ENCODE data around the gene OR5K2. TPM values are rescaled to one million over a fixed set of nuclear protein-coding genes. Genes with fewer than 3 reads are reported as not detected.

Gene OR5K2
- total RNA-seq, 4 donors from 2014 or later = not detected

GRCh38 chr3:98514948-98515347, 17.5 kb downstream of the OR5K2 start:
- in situ Hi-C loops (cut with MboI; ENCODE audit: low sequenced_read_pairs in 4 of 4) (loop anchor here in 1 of 4 donors (10.0 kb wide), 1 partner anchor 70 kb away; no protein-coding TSS in a partner anchor), intact Hi-C loops (cut with DNase I; ENCODE audit: low total_unique reads) (no loop called here)
- H3K27ac ChIP-seq = no peak overlapping the region
- no peak overlapping the region for H3K4me3 ChIP-seq
- no peaks in the 10 kb centered on the region for H3K27me3 ChIP-seq
- TF ChIP-seq CTCF (IDR thresholded peaks at IDR 0.05 in 4 of 5, conservative IDR thresholded peaks at IDR 0.05 in 1 of 5) (no peak), POLR2A (IDR thresholded peaks at IDR 0.05) (no peak)
- ATAC-seq = no peak
- H3K36me3 ChIP-seq = peaks cover 0 to 43% of the 10 kb centered on the region in 2 donors
- no peak for DNase-seq
- no peaks in the 10 kb centered on the region for H3K9me3 ChIP-seq
- H3K4me1 ChIP-seq = peaks cover 5 to 18% of the 10 kb centered on the region in 2 donors

- H3K9me3 ChIP-seq = no peaks in the 10 kb centered on the region
- no peaks in the 10 kb centered on the region for H3K27me3 ChIP-seq
- no peak overlapping the region for H3K27ac ChIP-seq
- intact Hi-C loops (cut with DNase I; ENCODE audit: low total_unique reads) = no loop called here
- no peak for DNase-seq
- TF ChIP-seq POLR2A (IDR thresholded peaks at IDR 0.05) (no peak), CTCF (IDR thresholded peaks at IDR 0.05 in 4 of 5, conservative IDR thresholded peaks at IDR 0.05 in 1 of 5) (no peak)
- H3K4me3 ChIP-seq = no peak overlapping the region
- H3K36me3 ChIP-seq = peaks cover 0 to 43% of the 10 kb centered on the region in 2 donors
- peaks cover 14 to 23% of the 10 kb centered on the region in 2 donors for H3K4me1 ChIP-seq
- ATAC-seq = no peak
- in situ Hi-C loops (cut with MboI; ENCODE audit: low sequenced_read_pairs in 4 of 4) = loop anchor here in 1 of 4 donors (10.0 kb wide), 1 partner anchor 66 kb away; no protein-coding TSS in a partner anchor
Observed at GRCh38 chr3:98518816-98519215, 21.3 kb downstream of the OR5K2 start.

GRCh38 chr3:98519351-98519750, 21.9 kb downstream of the OR5K2 start:
- in situ Hi-C loops (cut with MboI; ENCODE audit: low sequenced_read_pairs in 4 of 4) = loop anchor here in 1 of 4 donors (10.0 kb wide), 1 partner anchor 65 kb away; no protein-coding TSS in a partner anchor
- Histone ChIP-seq H3K4me1 (peaks cover 14 to 20% of the 10 kb centered on the region in 2 donors), H3K27me3 (no peaks in the 10 kb centered on the region), H3K9me3 (no peaks in the 10 kb centered on the region), H3K36me3 (peaks cover 0 to 43% of the 10 kb centered on the region in 2 donors), H3K4me3 (no peak overlapping the region), H3K27ac (no peak overlapping the region)
- no peak for ATAC-seq
- TF ChIP-seq CTCF (IDR thresholded peaks at IDR 0.05 in 4 of 5, conservative IDR thresholded peaks at IDR 0.05 in 1 of 5) = no peak
- TF ChIP-seq POLR2A (IDR thresholded peaks at IDR 0.05) = no peak
- intact Hi-C loops (cut with DNase I; ENCODE audit: low total_unique reads) = no loop called here
- no peak for DNase-seq

GRCh38 chr3:98521897-98522543, 24.5 kb downstream of the OR5K2 start:
- peak; percentile 81 to 82 for ATAC-seq
- H3K27ac ChIP-seq = peak overlapping the region; percentile 90 to 98 (median 95)
- no peaks in the 10 kb centered on the region for H3K9me3 ChIP-seq
- no peaks in the 10 kb centered on the region for H3K27me3 ChIP-seq
- peak overlapping the region; percentile 72 to 87 (median 75) for H3K4me3 ChIP-seq
- H3K4me1 ChIP-seq = peaks cover 14 to 20% of the 10 kb centered on the region in 2 donors
- peaks cover 0 to 19% of the 10 kb centered on the region in 2 donors for H3K36me3 ChIP-seq
- intact Hi-C loops (cut with DNase I; ENCODE audit: low total_unique reads) = loop anchor here (1.0 to 5.0 kb wide), 5 partner anchors 71 to 1295 kb away; partner anchors contain the start of genes ARL6, CMSS1, CPOX and CRYBG3
- in situ Hi-C loops (cut with MboI; ENCODE audit: low sequenced_read_pairs in 4 of 4) = no loop called here
- peak; percentile 15 to 48 for DNase-seq
- TF ChIP-seq POLR2A (IDR thresholded peaks at IDR 0.05) = no peak
- TF ChIP-seq CTCF (IDR thresholded peaks at IDR 0.05 in 4 of 5, conservative IDR thresholded peaks at IDR 0.05 in 1 of 5) = no peak
